ENCODE results near the gene COMMD4. TPM values are rescaled to one million over a fixed set of nuclear protein-coding genes. Genes with fewer than 3 reads are reported as not detected.
"Not testable (repeated sequence)": the region's sequence is repeated elsewhere in the genome, so short reads cannot be mapped to it uniquely, and the experiment has no call there.

COMMD4 gene
- total RNA-seq, 1 experiment from 2014 or later: 166 TPM

- no peak for DNase-seq (ENCODE audit: low read depth)
Observed at GRCh38 chr15:75329571-75329970, 6.3 kb upstream of the COMMD4 start.

DNA sequence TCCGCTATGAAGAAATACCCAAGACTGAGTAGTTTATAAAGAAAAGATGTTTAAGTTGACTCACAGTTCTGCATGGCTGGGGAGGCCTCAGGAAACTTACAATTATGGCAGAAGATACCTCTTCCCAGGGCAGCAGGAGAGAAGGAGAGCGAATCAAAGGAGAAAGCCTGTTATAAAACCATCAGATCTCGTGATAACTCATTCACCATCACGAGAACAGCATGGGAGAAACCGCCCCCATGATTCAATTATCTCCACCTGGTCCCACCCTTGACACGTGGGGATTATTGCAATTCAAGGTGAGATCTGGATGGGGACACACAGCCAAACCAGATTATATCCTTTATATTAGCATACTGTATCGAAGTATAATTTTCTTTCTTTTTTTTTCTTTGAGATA is 3.8 kb upstream of the COMMD4 start:
- DNase-seq (ENCODE audit: low read depth): not testable (repeated sequence)

GRCh38 chr15:75333654-75334419 is 2.0 kb upstream of the COMMD4 start:
- not testable (repeated sequence) for DNase-seq (ENCODE audit: low read depth)

DNA sequence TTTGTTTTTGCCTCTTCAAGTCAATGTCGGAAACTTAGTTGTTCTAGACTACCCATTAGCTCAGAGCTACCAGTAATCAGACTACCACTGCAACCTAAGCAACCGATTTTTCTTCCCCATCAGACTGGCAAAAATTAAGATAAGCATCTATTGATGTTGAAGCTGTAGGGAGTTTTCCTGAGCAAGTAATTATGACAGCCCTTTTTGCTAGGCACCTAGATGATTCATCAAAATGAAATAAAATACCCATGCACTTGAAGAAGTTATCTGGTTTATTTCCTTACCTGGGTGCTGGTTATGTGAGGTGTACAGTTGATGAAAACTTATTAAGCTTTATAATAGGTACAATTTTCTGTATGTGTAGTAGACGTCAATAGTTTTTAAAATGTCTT is 554 bp upstream of the COMMD4 start:
- no peak for DNase-seq (ENCODE audit: low read depth)

DNA sequence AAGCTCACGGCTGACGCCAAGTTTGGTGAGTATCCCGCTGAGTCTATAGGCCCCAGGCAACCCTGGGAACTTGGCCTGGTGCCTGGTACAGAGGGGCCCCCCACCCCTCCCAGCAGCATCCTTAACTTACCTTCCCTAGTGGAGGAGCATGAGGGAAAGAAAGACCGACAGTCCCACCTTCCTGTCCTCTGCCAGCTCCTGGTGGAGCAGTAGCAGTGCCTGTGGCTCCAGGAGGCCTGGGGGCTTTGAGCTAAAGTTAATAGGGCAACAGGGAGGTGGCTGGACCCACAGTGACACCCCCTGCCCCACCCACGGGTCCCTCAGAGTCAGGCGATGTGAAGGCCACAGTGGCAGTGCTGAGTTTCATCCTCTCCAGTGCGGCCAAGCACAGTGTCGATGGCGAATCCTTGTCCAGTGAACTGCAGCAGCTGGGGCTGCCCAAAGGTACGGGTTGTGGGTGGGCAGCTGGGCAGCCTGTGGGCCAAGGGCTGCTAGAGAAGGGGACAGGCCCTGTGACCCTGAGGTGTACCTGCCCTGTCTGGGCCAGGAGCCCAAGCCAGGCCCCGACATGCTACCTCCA is 2.9 kb downstream of the COMMD4 start:
- no peak for DNase-seq (ENCODE audit: low read depth)

- DNase-seq (ENCODE audit: low read depth): no peak
Observed at GRCh38 chr15:75339531-75340240, 3.8 kb downstream of the COMMD4 start.

DNA sequence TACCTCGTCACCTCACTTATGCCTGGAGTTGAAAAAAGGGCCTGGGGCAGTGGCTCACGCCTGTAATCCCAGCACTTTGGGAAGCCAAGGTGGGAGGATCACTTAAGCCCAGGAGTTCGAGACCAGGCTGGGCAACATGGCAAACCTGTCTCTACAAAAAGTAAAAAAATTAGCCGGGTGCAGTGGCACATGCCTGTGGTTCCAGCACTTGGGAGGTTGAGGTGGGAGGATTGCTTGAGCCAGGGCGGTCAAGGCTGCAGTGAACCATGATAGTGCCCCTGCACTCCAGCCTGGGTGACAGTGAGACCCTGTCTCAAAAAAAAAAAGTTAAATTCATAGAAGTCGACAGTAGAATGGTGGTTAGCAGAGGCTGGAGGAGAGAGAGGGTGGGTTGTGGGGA is 6.4 kb downstream of the COMMD4 start:
- DNase-seq (ENCODE audit: low read depth): no peak

- not testable (repeated sequence) for DNase-seq (ENCODE audit: low read depth)
Observed at GRCh38 chr15:75343953-75344352, 8.1 kb downstream of the COMMD4 start.

- DNase-seq (ENCODE audit: low read depth): no peak
Observed at GRCh38 chr15:75346796-75347221, 10.9 kb downstream of the COMMD4 start, which contains the start of gene NEIL1. NEIL1 (plus strand) TSS chr15:75347039; CDS start chr15:75348906, 1,867 bp downstream.

DNA sequence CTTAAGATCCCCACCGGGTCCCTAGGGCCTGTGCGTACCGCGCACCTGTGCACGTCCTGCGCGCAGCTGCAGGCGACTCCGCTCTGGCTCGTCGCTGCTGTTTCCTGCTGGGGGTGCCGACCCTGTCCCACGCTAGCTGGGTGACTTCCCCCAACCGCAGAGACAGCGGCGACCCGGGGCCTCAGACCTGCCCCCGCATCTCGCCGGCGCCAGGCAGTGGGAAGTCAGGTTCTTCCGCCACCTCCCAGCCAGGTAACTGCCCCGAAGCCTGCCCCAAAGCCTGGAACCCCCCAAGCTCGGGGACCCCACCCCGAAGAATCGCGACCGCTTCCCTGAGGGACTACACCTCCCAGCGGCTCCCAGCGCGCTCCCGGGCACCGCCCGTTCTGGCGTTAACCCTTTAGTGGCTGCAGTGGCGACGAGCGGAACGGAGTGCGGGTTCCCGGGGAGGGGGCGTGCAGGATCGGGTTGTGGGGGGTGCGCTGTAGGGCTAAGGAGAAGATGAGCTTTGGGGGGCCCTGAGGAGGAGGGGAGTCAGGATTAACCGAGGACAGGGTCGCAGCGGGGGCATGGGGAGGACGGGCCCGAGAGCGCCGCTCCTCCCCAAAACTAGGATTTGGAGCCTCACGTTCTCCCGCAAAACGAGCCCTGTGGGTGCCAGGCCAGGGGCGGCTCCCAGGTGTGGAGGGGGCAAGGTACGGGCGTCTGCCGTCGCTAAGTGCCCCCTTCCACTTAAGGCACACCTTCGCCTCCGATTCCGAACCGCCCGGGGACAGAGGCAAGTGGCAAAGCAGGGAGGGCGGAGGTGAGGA is 11.6 kb downstream of the COMMD4 start:
- DNase-seq (ENCODE audit: low read depth): no peak

GRCh38 chr15:75348034-75348561 is 12.2 kb downstream of the COMMD4 start:
- no peak for DNase-seq (ENCODE audit: low read depth)

- no peak for DNase-seq (ENCODE audit: low read depth)
Observed at GRCh38 chr15:75348562-75349350, 12.9 kb downstream of the COMMD4 start.

DNA sequence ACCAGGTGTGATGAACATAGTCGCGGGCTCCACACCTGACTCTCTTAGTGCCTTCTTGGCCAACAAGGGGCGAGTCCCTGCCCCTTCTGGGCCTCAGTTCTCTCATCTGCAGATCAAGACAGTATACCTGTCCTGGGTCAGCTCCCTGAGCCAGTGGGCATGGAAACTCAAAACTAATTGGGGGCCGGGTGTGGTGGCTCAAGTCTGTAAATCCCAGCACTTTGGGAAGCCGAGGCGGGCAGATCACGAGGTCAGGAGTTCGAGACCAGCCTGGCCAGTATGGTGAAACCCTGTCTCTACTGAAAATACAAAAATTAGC is 13.4 kb downstream of the COMMD4 start:
- DNase-seq (ENCODE audit: low read depth): not testable (repeated sequence)

- peak; percentile 84 for DNase-seq (ENCODE audit: low read depth)
Observed at GRCh38 chr15:75349851-75350588, 14.2 kb downstream of the COMMD4 start.

DNA sequence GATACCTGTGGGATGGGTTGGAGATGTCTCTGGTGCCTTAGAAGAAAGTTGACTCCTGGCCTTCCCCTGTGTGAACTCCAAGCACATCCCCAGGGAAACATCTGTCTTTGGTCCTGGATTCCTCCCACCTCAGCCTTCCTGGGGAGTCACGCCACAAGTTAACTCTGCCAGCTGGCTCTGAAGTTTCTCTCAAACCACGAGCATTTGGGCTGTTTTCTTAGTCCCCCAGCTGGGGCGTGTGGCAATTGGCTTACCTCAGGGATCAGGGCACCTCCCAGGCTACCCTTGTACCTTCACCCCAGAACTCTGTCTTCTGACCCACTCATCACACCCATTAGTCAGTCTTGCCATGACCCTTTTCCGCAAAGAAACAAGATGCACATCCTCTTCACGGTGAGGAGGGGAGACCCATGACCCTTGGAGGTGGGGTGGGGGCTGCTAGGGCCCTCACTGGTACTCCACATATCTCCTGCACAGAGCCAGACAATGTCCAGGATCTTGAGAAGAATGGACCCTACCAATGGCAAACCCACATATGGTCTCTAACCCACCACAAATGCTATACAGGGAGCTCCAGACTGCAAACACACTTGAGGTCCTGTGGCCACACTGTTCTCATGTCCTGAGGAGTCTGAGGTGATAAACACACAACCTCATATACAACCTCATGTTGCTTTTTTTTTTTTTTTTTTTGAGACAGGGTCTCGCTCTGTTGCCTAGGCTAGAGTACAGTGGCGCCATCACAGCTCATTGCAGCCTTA is 14.9 kb downstream of the COMMD4 start:
- DNase-seq (ENCODE audit: low read depth): no peak

- DNase-seq (ENCODE audit: low read depth): no peak
Observed at GRCh38 chr15:75352186-75353080, 16.6 kb downstream of the COMMD4 start.

DNA sequence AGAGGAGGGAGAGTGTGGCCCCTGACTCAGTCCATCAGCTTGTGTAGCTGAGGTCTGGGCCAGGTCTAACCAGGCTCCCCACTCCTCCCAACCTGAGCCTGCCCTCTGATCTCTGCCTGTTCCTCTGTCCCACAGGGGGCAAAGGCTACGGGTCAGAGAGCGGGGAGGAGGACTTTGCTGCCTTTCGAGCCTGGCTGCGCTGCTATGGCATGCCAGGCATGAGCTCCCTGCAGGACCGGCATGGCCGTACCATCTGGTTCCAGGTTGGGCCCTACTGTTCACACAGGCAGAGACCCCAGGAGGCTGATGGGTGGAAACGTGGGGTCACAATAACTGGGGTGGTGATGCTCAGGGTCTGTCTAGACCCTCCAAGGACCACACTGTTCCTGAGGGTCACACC is 17.7 kb downstream of the COMMD4 start:
- DNase-seq (ENCODE audit: low read depth): no peak

- DNase-seq (ENCODE audit: low read depth): no peak
Observed at GRCh38 chr15:75354454-75354853, 18.6 kb downstream of the COMMD4 start.
